Loucy (cell line): ENCODE data around the gene ATG7.

Source experiments
- H2AFZ ChIP-seq: fragments of 200-600 bp; sonication (generic); 2 replicates; pipeline ENCODE4 v1.6.0; 2016; ENCODE audit warnings: antibody characterized with exemption, mild to moderate bottlenecking, low read length, moderate library complexity
- H3F3A ChIP-seq: fragments of 200-600 bp; 2 replicates; pipeline ENCODE4 v1.6.0; 2016; ENCODE audit warnings: antibody characterized with exemption, low read depth, mild to moderate bottlenecking
- H3K27me3 ChIP-seq: fragments of 200-600 bp; sonication (generic); 2 replicates; pipeline ENCODE4 v1.6.1; 2014; ENCODE audit warnings: low read length, mild to moderate bottlenecking; ENCODE audit not compliant: insufficient read depth, poor library complexity, severe bottlenecking
- H3K36me3 ChIP-seq: fragments of 200-600 bp; sonication (generic); 2 replicates; pipeline ENCODE4 v1.6.1; 2016; ENCODE audit warnings: low read length; ENCODE audit not compliant: insufficient read depth
- H3K4me1 ChIP-seq: fragments of 200-600 bp; sonication (generic); 2 replicates; pipeline ENCODE4 v1.5.1; 2014; ENCODE audit warnings: low read length, mild to moderate bottlenecking; ENCODE audit not compliant: insufficient read depth, poor library complexity, severe bottlenecking
- H3K4me2 ChIP-seq: fragments of 200-600 bp; sonication (generic); 2 replicates; pipeline ENCODE4 v1.6.0; 2014; ENCODE audit warnings: antibody characterized with exemption, low read length, low read depth, mild to moderate bottlenecking; ENCODE audit not compliant: poor library complexity, severe bottlenecking
- H3K4me3 ChIP-seq: fragments of 200-600 bp; sonication (generic); 2 replicates; pipeline ENCODE4 v1.5.1; 2014; ENCODE audit warnings: low read length, mild to moderate bottlenecking, mixed read lengths; ENCODE audit not compliant: poor library complexity, severe bottlenecking
- H3K79me2 ChIP-seq: fragments of 200-600 bp; sonication (generic); 2 replicates; pipeline ENCODE4 v1.6.1; 2014; ENCODE audit warnings: low read length; ENCODE audit not compliant: insufficient read depth
- H3K9ac ChIP-seq: fragments of 200-600 bp; sonication (generic); 2 replicates; pipeline ENCODE4 v1.6.0; 2014; ENCODE audit warnings: mild to moderate bottlenecking, low read depth, low read length, moderate library complexity; ENCODE audit not compliant: poor library complexity, severe bottlenecking
- H3K9me2 ChIP-seq: fragments of 200-600 bp; sonication (generic); replicated peaks from 2 replicates; pipeline ENCODE4 v1.6.1; 2016; ENCODE audit warnings: low read depth, low read length, mixed read lengths
- H3K9me3 ChIP-seq: fragments of 200-600 bp; sonication (generic); 2 replicates; pipeline ENCODE4 v1.6.1; 2014; ENCODE audit warnings: mild to moderate bottlenecking, antibody characterized with exemption, low read length, low read depth; ENCODE audit not compliant: insufficient read depth
- H4K20me1 ChIP-seq: fragments of 200-600 bp; sonication (generic); 2 replicates; pipeline ENCODE4 v1.6.0; 2014; ENCODE audit warnings: antibody characterized with exemption, low read length, mild to moderate bottlenecking; ENCODE audit not compliant: insufficient read depth, poor library complexity, severe bottlenecking
- CTCF ChIP-seq: fragments of 200-600 bp; sonication (generic); conservative IDR thresholded peaks from 2 replicates; pipeline ENCODE4 v1.5.1; 2014; ENCODE audit warnings: mild to moderate bottlenecking, antibody characterized with exemption, low read length
- EZH2phosphoT487 ChIP-seq: fragments of 200-600 bp; IDR thresholded peaks from 2 replicates; pipeline ENCODE4 v1.6.1; 2018; ENCODE audit warnings: antibody characterized with exemption, mild to moderate bottlenecking, moderate library complexity, borderline replicate concordance

ATG7 gene

GRCh38 chr3:11392014-11392859 lies 120.0 kb downstream of the ATG7 start:
- Histone ChIP-seq H3K9me2 (no peaks in the 10 kb centered on the region), H3K79me2 (no peaks in the 10 kb centered on the region), H3K36me3 (no peaks in the 10 kb centered on the region), H3K9me3 (no peaks in the 10 kb centered on the region), H2AFZ (no peak overlapping the region), H3K27me3 (no peaks in the 10 kb centered on the region), H4K20me1 (no peaks in the 10 kb centered on the region), H3F3A (no peaks in the 10 kb centered on the region), H3K4me2 (no peak overlapping the region), H3K9ac (no peak overlapping the region), H3K4me1 (peaks cover 12% of the 10 kb centered on the region), H3K4me3 (no peak overlapping the region)
- TF ChIP-seq CTCF (no peak), EZH2phosphoT487 (no peak)

- Histone ChIP-seq H3K79me2 (no peaks in the 10 kb centered on the region), H3F3A (no peaks in the 10 kb centered on the region), H3K4me3 (no peak overlapping the region), H2AFZ (no peak overlapping the region), H3K36me3 (no peaks in the 10 kb centered on the region), H3K9me3 (no peaks in the 10 kb centered on the region), H3K27me3 (no peaks in the 10 kb centered on the region), H3K4me1 (peaks cover 12% of the 10 kb centered on the region), H3K4me2 (no peak overlapping the region), H4K20me1 (no peaks in the 10 kb centered on the region), H3K9ac (no peak overlapping the region), H3K9me2 (no peaks in the 10 kb centered on the region)
- no peak for TF ChIP-seq EZH2phosphoT487
- no peak for TF ChIP-seq CTCF
Measured at GRCh38 chr3:11392860-11393114, 120.6 kb downstream of the ATG7 start.

- TF ChIP-seq EZH2phosphoT487 (no peak), CTCF (no peak)
- H3K9ac ChIP-seq: no peak overlapping the region
- H3K9me3 ChIP-seq: no peaks in the 10 kb centered on the region
- no peaks in the 10 kb centered on the region for H4K20me1 ChIP-seq
- H3F3A ChIP-seq: no peaks in the 10 kb centered on the region
- no peak overlapping the region for H3K4me3 ChIP-seq
- no peaks in the 10 kb centered on the region for H3K9me2 ChIP-seq
- H3K36me3 ChIP-seq: no peaks in the 10 kb centered on the region
- no peaks in the 10 kb centered on the region for H3K79me2 ChIP-seq
- no peak overlapping the region for H2AFZ ChIP-seq
- H3K4me1 ChIP-seq: peaks cover 12% of the 10 kb centered on the region
- no peak overlapping the region for H3K4me2 ChIP-seq
- no peaks in the 10 kb centered on the region for H3K27me3 ChIP-seq
Measured at GRCh38 chr3:11393401-11393800, 121.2 kb downstream of the ATG7 start.
